NB4 (cell line): ENCODE data around the gene ZNF628.

Source experiments
- DNase-seq: peaks from one replicate; pipeline ENCODE4 v3.0.0; 2010; ENCODE audit warnings: low read depth
- H3K4me3 ChIP-seq: one replicate; pipeline ENCODE4 v1.5.1; 2011; ENCODE audit warnings: mild to moderate bottlenecking, low read depth, low read length, moderate library complexity
- MYC ChIP-seq: IDR thresholded peaks from 2 replicates; pipeline ENCODE4 v1.6.1; 2011; ENCODE audit warnings: low read depth, low read length
- POLR2A ChIP-seq: IDR thresholded peaks from 2 replicates; pipeline ENCODE4 v1.6.1; 2011; ENCODE audit warnings: mild to moderate bottlenecking; ENCODE audit not compliant: insufficient read length; ENCODE audit errors: extremely low read depth
- TF ChIP-seq, protein P1 (sequence below): IDR thresholded peaks from 2 replicates; pipeline ENCODE4 v1.6.1; 2011; ENCODE audit warnings: low read depth, low read length
- TF ChIP-seq, protein P2 (sequence below): IDR thresholded peaks from one replicate; pipeline ENCODE4 v1.5.1; 2012; ENCODE audit warnings: low read depth, low read length

ZNF628 gene

GRCh38 chr19:55486971-55487923, 10.8 kb downstream of the ZNF628 start:
- peak; percentile 23 for DNase-seq
- TF ChIP-seq MYC: no peak
- TF ChIP-seq, protein P1, sequence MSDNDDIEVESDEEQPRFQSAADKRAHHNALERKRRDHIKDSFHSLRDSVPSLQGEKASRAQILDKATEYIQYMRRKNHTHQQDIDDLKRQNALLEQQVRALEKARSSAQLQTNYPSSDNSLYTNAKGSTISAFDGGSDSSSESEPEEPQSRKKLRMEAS: no peak
- TF ChIP-seq, protein P2, sequence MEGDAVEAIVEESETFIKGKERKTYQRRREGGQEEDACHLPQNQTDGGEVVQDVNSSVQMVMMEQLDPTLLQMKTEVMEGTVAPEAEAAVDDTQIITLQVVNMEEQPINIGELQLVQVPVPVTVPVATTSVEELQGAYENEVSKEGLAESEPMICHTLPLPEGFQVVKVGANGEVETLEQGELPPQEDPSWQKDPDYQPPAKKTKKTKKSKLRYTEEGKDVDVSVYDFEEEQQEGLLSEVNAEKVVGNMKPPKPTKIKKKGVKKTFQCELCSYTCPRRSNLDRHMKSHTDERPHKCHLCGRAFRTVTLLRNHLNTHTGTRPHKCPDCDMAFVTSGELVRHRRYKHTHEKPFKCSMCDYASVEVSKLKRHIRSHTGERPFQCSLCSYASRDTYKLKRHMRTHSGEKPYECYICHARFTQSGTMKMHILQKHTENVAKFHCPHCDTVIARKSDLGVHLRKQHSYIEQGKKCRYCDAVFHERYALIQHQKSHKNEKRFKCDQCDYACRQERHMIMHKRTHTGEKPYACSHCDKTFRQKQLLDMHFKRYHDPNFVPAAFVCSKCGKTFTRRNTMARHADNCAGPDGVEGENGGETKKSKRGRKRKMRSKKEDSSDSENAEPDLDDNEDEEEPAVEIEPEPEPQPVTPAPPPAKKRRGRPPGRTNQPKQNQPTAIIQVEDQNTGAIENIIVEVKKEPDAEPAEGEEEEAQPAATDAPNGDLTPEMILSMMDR: no peak
- TF ChIP-seq POLR2A: no peak
- H3K4me3 ChIP-seq: no peak overlapping the region

DNA sequence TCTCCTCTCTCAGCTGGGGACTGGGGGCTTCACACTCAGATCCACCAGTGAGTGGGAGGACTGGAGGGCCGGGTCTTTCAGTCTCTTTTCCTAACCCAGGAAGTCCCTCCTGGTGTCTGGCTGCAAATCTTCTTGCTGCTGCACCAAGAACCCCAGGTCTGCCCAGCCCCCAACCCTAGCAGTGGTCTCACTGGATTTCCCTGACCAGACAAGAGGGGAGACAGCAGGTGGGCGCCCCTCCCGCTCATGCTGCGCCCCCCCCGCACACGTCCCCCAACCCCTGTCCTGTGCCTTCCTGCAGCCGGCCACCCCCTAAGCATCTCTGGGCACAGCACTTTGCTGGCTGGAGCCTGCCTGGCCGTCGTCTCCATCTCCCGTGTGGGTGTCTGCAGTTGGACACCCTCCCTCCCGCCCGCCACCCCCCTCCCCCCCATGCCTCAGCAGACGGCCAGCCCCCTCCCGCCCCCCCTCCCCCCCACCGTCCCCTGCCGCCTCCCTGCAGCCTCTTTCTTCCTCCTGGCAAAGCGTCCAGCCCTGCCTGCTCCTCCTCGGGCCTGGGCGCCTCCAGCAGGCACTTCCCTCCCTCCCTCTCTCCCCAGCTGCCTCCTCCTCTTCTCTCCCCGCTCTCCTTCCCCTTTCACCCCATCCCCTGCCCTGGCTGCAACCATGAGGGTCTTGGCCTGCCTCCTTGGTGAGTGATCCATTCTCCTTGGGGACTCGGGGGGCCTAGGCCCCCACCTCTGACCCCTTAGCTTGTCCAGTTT, 11.7 kb downstream of the ZNF628 start, which contains the start of gene SSC5D:
TSS of gene SSC5D (plus strand) at position 513 of the 764 bp plus-strand sequence. CDS start at position 667, 154 bp downstream.
- no peak for TF ChIP-seq POLR2A
- TF ChIP-seq, protein P2: no peak
- TF ChIP-seq MYC: no peak
- TF ChIP-seq, protein P1: no peak
- peak; percentile 25 for DNase-seq
- no peak within 1 kb of the TSS for H3K4me3 ChIP-seq

- TF ChIP-seq, protein P2: no peak
- TF ChIP-seq POLR2A: no peak
- TF ChIP-seq, protein P1: no peak
- no peak for TF ChIP-seq MYC
- H3K4me3 ChIP-seq: no peak overlapping the region
- no peak for DNase-seq
These were observed 12.7 kb downstream of the ZNF628 start for GRCh38 chr19:55488986-55489710.

GRCh38 chr19:55489711-55490477, 13.5 kb downstream of the ZNF628 start:
- H3K4me3 ChIP-seq: no peak overlapping the region
- TF ChIP-seq, protein P2: no peak
- TF ChIP-seq MYC: no peak
- no peak for TF ChIP-seq POLR2A
- TF ChIP-seq, protein P1: no peak
- DNase-seq: no peak
